HG02678 (cell line): ENCODE data around the gene LHX6.

ENCODE experiments used
- ATAC-seq: cut with Tn5 transposase; IDR thresholded peaks from one replicate; pipeline ENCODE4 v1.9.1; 2021; ENCODE audit warnings: mild to moderate bottlenecking, moderate library complexity; ENCODE audit not compliant: unreplicated experiment

LHX6 gene

GRCh38 chr9:122192914-122193525, 35.7 kb downstream of the LHX6 start:
- no peak for ATAC-seq

- no peak for ATAC-seq
Measured at GRCh38 chr9:122192261-122192875, 36.4 kb downstream of the LHX6 start.

- ATAC-seq, result no peak
Measured at GRCh38 chr9:122191584-122191983, 37.2 kb downstream of the LHX6 start.

GRCh38 chr9:122190597-122191381, 38.0 kb downstream of the LHX6 start:
- ATAC-seq, result no peak

- no peak for ATAC-seq
Measured at GRCh38 chr9:122188369-122188768, 40.4 kb downstream of the LHX6 start.

- ATAC-seq, result no peak
Measured at GRCh38 chr9:122186777-122187470, 41.8 kb downstream of the LHX6 start.

- ATAC-seq, result no peak
Measured at GRCh38 chr9:122186301-122186700, 42.5 kb downstream of the LHX6 start.

- ATAC-seq, result no peak
Measured at GRCh38 chr9:122184551-122184950, 44.2 kb downstream of the LHX6 start.

GRCh38 chr9:122183501-122183900, 45.3 kb downstream of the LHX6 start:
- ATAC-seq, result no peak

GRCh38 chr9:122180633-122181032, 48.1 kb downstream of the LHX6 start:
- no peak for ATAC-seq

- ATAC-seq, result no peak
Measured at GRCh38 chr9:122179690-122180074, 49.1 kb downstream of the LHX6 start.

GRCh38 chr9:122179054-122179689, 49.6 kb downstream of the LHX6 start:
- ATAC-seq, result no peak

- no peak for ATAC-seq
Measured at GRCh38 chr9:122176916-122177315, 51.8 kb downstream of the LHX6 start.

GRCh38 chr9:122173670-122174069, 55.1 kb downstream of the LHX6 start:
- ATAC-seq, result no peak

- no peak for ATAC-seq
Measured at GRCh38 chr9:122172131-122172530, 56.6 kb downstream of the LHX6 start.

GRCh38 chr9:122168356-122168755, 60.4 kb downstream of the LHX6 start:
- ATAC-seq, result no peak

- no peak for ATAC-seq
Measured at GRCh38 chr9:122164286-122164685, 64.5 kb downstream of the LHX6 start.

- ATAC-seq, result no peak
Measured at GRCh38 chr9:122162415-122162814, 66.3 kb downstream of the LHX6 start.

GRCh38 chr9:122159925-122160246, 68.9 kb downstream of the LHX6 start:
- no peak for ATAC-seq

- ATAC-seq, result peak; percentile 96
Measured at GRCh38 chr9:122159026-122159924, 69.5 kb downstream of the LHX6 start, which contains the start of the genes MORN5 and NDUFA8. Gene MORN5 (plus strand): TSS chr9:122159908. CDS start chr9:122159973, 65 bp downstream. Gene NDUFA8 (minus strand): TSS chr9:122159779. CDS start chr9:122159677, 102 bp downstream.
